GM23338 (cell line): ENCODE results near the gene COX5B. TPM values are rescaled to one million over a fixed set of nuclear protein-coding genes. Genes with fewer than 3 reads are reported as not detected.

Source experiments
- ATAC-seq: fragments of 200-7000 bp; cut with Tn5 transposase; 3 replicates; pipeline ENCODE4 v1.9.1; 2020
- DNase-seq: peaks from one replicate; pipeline ENCODE4 v3.0.0-alpha.2; 2015; ENCODE audit warnings: low spot score
- H2AFZ ChIP-seq: fragments of 200-600 bp; sonication (generic); 2 replicates; pipeline ENCODE4 v1.8.0; 2016; ENCODE audit warnings: antibody characterized with exemption, mild to moderate bottlenecking, moderate library complexity
- H3F3A ChIP-seq: fragments of 200-600 bp; sonication (generic); replicated peaks from 2 replicates; pipeline ENCODE4 v1.8.0; 2017; ENCODE audit warnings: antibody characterized with exemption, mixed run types, low read depth
- H3K27ac ChIP-seq: fragments of 200-600 bp; sonication (generic); 2 replicates; pipeline ENCODE4 v1.6.1; 2016; ENCODE audit warnings: low read depth
- H3K27me3 ChIP-seq: fragments of 200-600 bp; sonication (generic); 2 replicates; pipeline ENCODE4 v1.8.0; 2016; ENCODE audit warnings: mild to moderate bottlenecking, mixed run types, moderate library complexity; ENCODE audit not compliant: insufficient read depth
- H3K36me3 ChIP-seq: fragments of 200-600 bp; sonication (generic); 2 replicates; pipeline ENCODE4 v1.8.0; 2016; ENCODE audit warnings: mild to moderate bottlenecking; ENCODE audit not compliant: insufficient read depth
- H3K4me1 ChIP-seq: fragments of 200-600 bp; sonication (generic); 2 replicates; pipeline ENCODE4 v1.8.0; 2016; ENCODE audit warnings: mild to moderate bottlenecking, moderate library complexity; ENCODE audit not compliant: insufficient read depth
- H3K4me2 ChIP-seq: fragments of 200-600 bp; sonication (generic); 2 replicates; pipeline ENCODE4 v1.7.1; 2017; ENCODE audit warnings: mixed run types
- H3K4me3 ChIP-seq: fragments of 200-600 bp; sonication (generic); 2 replicates; pipeline ENCODE4 v1.6.1; 2016; ENCODE audit warnings: mixed run types
- H3K79me2 ChIP-seq: fragments of 200-600 bp; sonication (generic); replicated peaks from 2 replicates; pipeline ENCODE4 v1.8.0; 2017; ENCODE audit warnings: mild to moderate bottlenecking; ENCODE audit not compliant: insufficient read depth
- H3K9me2 ChIP-seq: fragments of 200-600 bp; sonication (generic); 2 replicates; pipeline ENCODE4 v1.8.0; 2017; ENCODE audit not compliant: insufficient read depth
- H4K20me1 ChIP-seq: fragments of 200-600 bp; sonication (generic); replicated peaks from 2 replicates; pipeline ENCODE4 v1.8.0; 2017; ENCODE audit warnings: mild to moderate bottlenecking; ENCODE audit not compliant: insufficient read depth
- H3K27ac Mint-ChIP-seq: 2 replicates; pipeline ENCODE4 v1.8.0; 2020; ENCODE audit warnings: inconsistent platforms, mild to moderate bottlenecking, moderate library complexity, mixed read lengths
- H3K27me3 Mint-ChIP-seq: 3 replicates; pipeline ENCODE4 v1.8.0; 2022; ENCODE audit warnings: low read depth, mild to moderate bottlenecking, moderate library complexity, mixed read lengths, inconsistent platforms; ENCODE audit not compliant: insufficient read depth, poor library complexity
- H3K36me3 Mint-ChIP-seq: 3 replicates; pipeline ENCODE4 v1.8.0; 2021; ENCODE audit warnings: low read depth, mild to moderate bottlenecking, inconsistent platforms, moderate library complexity, mixed read lengths
- H3K4me1 Mint-ChIP-seq: 3 replicates; pipeline ENCODE4 v1.8.0; 2020; ENCODE audit warnings: mild to moderate bottlenecking, inconsistent platforms, mixed read lengths
- H3K4me3 Mint-ChIP-seq: 3 replicates; pipeline ENCODE4 v1.8.0; 2021; ENCODE audit warnings: moderate library complexity, mild to moderate bottlenecking, inconsistent platforms, mixed read lengths
- H3K9me3 Mint-ChIP-seq: 3 replicates; pipeline ENCODE4 v1.8.0; 2020; ENCODE audit warnings: moderate library complexity, mild to moderate bottlenecking, inconsistent platforms, mixed read lengths
- CTCF ChIP-seq, 2 experiments: fragments of 200-600 bp in 1 of 2; sonication (generic) in 1 of 2; conservative IDR thresholded peaks; 2 replicates each; pipeline versions ENCODE4 v1.5.1 to v1.6.1; 2016 to 2017; ENCODE audit warnings: antibody characterized with exemption in 2 of 2, low read depth in 2 of 2, mild to moderate bottlenecking in 2 of 2, moderate library complexity in 1 of 2
- EZH2 ChIP-seq: fragments of 200-600 bp; sonication (generic); IDR thresholded peaks from one replicate; pipeline ENCODE4 v1.8.0; 2017; ENCODE audit warnings: antibody characterized with exemption, mild to moderate bottlenecking, low read depth; ENCODE audit not compliant: unreplicated experiment
- EZH2phosphoT487 ChIP-seq: fragments of 200-600 bp; sonication (generic); IDR thresholded peaks from one replicate; pipeline ENCODE4 v1.8.1; 2018; ENCODE audit warnings: antibody characterized with exemption; ENCODE audit not compliant: unreplicated experiment
- JUNB ChIP-seq: IDR thresholded peaks from one replicate; pipeline ENCODE4 v1.6.1; 2016; ENCODE audit warnings: antibody characterized with exemption; ENCODE audit not compliant: unreplicated experiment
- NANOG ChIP-seq: IDR thresholded peaks from 2 replicates; pipeline ENCODE4 v1.6.1; 2016; ENCODE audit warnings: antibody characterized with exemption, borderline replicate concordance
- STAT1 ChIP-seq: IDR thresholded peaks from one replicate; pipeline ENCODE4 v1.6.1; 2016; ENCODE audit warnings: antibody characterized with exemption; ENCODE audit not compliant: unreplicated experiment
- ZNF114 ChIP-seq: fragments of 250-450 bp; sonication (Bioruptor Pico); IDR thresholded peaks from 2 replicates; pipeline ENCODE4 v1.5.0; 2020; ENCODE audit warnings: mild to moderate bottlenecking, moderate library complexity
- ZNF331 ChIP-seq: fragments of 250-450 bp; sonication (Bioruptor Pico); IDR thresholded peaks from 2 replicates; pipeline ENCODE4 v1.5.0; 2020; ENCODE audit warnings: low read depth, mild to moderate bottlenecking, moderate library complexity
- ZNF462 ChIP-seq: fragments of 250-450 bp; sonication (Bioruptor Pico); IDR thresholded peaks from 2 replicates; pipeline ENCODE4 v1.5.0; 2020; ENCODE audit warnings: mild to moderate bottlenecking, moderate library complexity
- polyA plus RNA-seq: library from polyadenylated mRNA; unstranded; fragments of >200 nt; fragmentation: Nextera tagmentation; extraction: Ambion mirVana; gene quantifications from 2 replicates; pipeline ENCODE4 v1.2.1, GENCODE V29; 2016
- total RNA-seq: library from RNA; depleted of rRNA; stranded (reverse); fragments of >200 nt; shearing (Covaris generic); gene quantifications from 2 replicates; pipeline ENCODE4 v1.2.3, GENCODE V29; 2014
- TF ChIP-seq, protein P1 (sequence below): IDR thresholded peaks from one replicate; pipeline ENCODE4 v1.6.1; 2018; ENCODE audit warnings: antibody characterized with exemption; ENCODE audit not compliant: unreplicated experiment

COX5B gene
- total and polyA plus RNA-seq, 2 experiments from 2014 or later = 260 to 666 TPM

- H3F3A ChIP-seq = no peaks in the 10 kb centered on the region
- Mint-ChIP-seq H3K27ac (no peak overlapping the region), H3K4me1 (peaks cover 19% of the 10 kb centered on the region), H3K27me3 (peaks cover 6% of the 10 kb centered on the region), H3K9me3 (no peaks in the 10 kb centered on the region), H3K4me3 (no peak overlapping the region), H3K36me3 (no peaks in the 10 kb centered on the region)
- no peaks in the 10 kb centered on the region for H3K36me3 ChIP-seq
- DNase-seq = no peak
- no peaks in the 10 kb centered on the region for H4K20me1 ChIP-seq
- no peak overlapping the region for H2AFZ ChIP-seq
- H3K79me2 ChIP-seq = no peaks in the 10 kb centered on the region
- H3K27ac ChIP-seq = no peak overlapping the region
- peaks cover 13% of the 10 kb centered on the region; the same call in 1 of the 2 replicates for H3K4me1 ChIP-seq
- no peak overlapping the region for H3K4me2 ChIP-seq
- ATAC-seq = no peak
- no peak for TF ChIP-seq EZH2phosphoT487
- TF ChIP-seq ZNF462 = no peak
- no peak for TF ChIP-seq ZNF114 (CRISPR knock-in tag)
- TF ChIP-seq ZNF331 (CRISPR knock-in tag) = no peak
- TF ChIP-seq JUNB = no peak
- TF ChIP-seq NANOG = no peak
- no peak for TF ChIP-seq EZH2
- TF ChIP-seq STAT1 = no peak
- no peak for TF ChIP-seq CTCF (conservative IDR thresholded peaks at IDR 0.05; ENCODE audit: low read depth in 2 of 2)
- TF ChIP-seq, protein P1, sequence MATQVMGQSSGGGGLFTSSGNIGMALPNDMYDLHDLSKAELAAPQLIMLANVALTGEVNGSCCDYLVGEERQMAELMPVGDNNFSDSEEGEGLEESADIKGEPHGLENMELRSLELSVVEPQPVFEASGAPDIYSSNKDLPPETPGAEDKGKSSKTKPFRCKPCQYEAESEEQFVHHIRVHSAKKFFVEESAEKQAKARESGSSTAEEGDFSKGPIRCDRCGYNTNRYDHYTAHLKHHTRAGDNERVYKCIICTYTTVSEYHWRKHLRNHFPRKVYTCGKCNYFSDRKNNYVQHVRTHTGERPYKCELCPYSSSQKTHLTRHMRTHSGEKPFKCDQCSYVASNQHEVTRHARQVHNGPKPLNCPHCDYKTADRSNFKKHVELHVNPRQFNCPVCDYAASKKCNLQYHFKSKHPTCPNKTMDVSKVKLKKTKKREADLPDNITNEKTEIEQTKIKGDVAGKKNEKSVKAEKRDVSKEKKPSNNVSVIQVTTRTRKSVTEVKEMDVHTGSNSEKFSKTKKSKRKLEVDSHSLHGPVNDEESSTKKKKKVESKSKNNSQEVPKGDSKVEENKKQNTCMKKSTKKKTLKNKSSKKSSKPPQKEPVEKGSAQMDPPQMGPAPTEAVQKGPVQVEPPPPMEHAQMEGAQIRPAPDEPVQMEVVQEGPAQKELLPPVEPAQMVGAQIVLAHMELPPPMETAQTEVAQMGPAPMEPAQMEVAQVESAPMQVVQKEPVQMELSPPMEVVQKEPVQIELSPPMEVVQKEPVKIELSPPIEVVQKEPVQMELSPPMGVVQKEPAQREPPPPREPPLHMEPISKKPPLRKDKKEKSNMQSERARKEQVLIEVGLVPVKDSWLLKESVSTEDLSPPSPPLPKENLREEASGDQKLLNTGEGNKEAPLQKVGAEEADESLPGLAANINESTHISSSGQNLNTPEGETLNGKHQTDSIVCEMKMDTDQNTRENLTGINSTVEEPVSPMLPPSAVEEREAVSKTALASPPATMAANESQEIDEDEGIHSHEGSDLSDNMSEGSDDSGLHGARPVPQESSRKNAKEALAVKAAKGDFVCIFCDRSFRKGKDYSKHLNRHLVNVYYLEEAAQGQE = no peak
- H3K9me2 ChIP-seq = no peaks in the 10 kb centered on the region
- H3K4me3 ChIP-seq = no peak overlapping the region
- no peaks in the 10 kb centered on the region for H3K27me3 ChIP-seq
Measured at GRCh38 chr2:97693476-97693875, 47.6 kb downstream of the COX5B start.
